ENCODE results near the gene SEMA3G. TPM values are rescaled to one million over a fixed set of nuclear protein-coding genes. Genes with fewer than 3 reads are reported as not detected.

SEMA3G gene
- polyA plus RNA-seq, 1 donor from 2014 or later, result not detected

- H3K27ac ChIP-seq (ENCODE audit: low read length), result no peak overlapping the region
- H3F3A ChIP-seq (ENCODE audit: insufficient read depth, low read length, poor library complexity, severe bottlenecking), result no peaks in the 10 kb centered on the region
- no peaks in the 10 kb centered on the region for H3K79me2 ChIP-seq (replicated peaks; ENCODE audit: insufficient read depth, low read length)
- no peak overlapping the region for H3K4me2 ChIP-seq (ENCODE audit: low read length)
- H3K36me3 ChIP-seq (ENCODE audit: insufficient read depth, low read length), result no peaks in the 10 kb centered on the region
- no peaks in the 10 kb centered on the region for H3K9me3 ChIP-seq (ENCODE audit: low read length)
- no peaks in the 10 kb centered on the region for H3K27me3 ChIP-seq (ENCODE audit: insufficient read depth, low read depth, low read length)
- H3K4me3 ChIP-seq (ENCODE audit: low read length), result no peak overlapping the region
- no peak overlapping the region for H3K9ac ChIP-seq (ENCODE audit: low read length)
- H2AFZ ChIP-seq (ENCODE audit: low read depth, low read length), result no peak overlapping the region
- TF ChIP-seq TAF1 (IDR thresholded peaks at IDR 0.05; ENCODE audit: low read depth) (no peak), REST (IDR thresholded peaks at IDR 0.05; ENCODE audit: borderline replicate concordance) (no peak), POLR2AphosphoS5 (IDR thresholded peaks at IDR 0.05) (no peak), CTCF (IDR thresholded peaks at IDR 0.05; ENCODE audit: poor library complexity, severe bottlenecking) (no peak), EP300 (conservative IDR thresholded peaks at IDR 0.05; ENCODE audit: poor library complexity, severe bottlenecking) (no peak), MXI1 (conservative IDR thresholded peaks at IDR 0.05; ENCODE audit: poor library complexity, severe bottlenecking) (no peak), RAD21 (conservative IDR thresholded peaks at IDR 0.05) (no peak), EZH2 (IDR thresholded peaks at IDR 0.05; ENCODE audit: borderline replicate concordance, insufficient read depth, low read length, poor library complexity, severe bottlenecking) (no peak), SMC3 (conservative IDR thresholded peaks at IDR 0.05; ENCODE audit: poor library complexity) (no peak)
- no peaks in the 10 kb centered on the region for H3K9me2 ChIP-seq (ENCODE audit: insufficient read depth, low read length)
- H4K20me1 ChIP-seq (ENCODE audit: insufficient read depth), result no peaks in the 10 kb centered on the region
These were observed 1.7 kb downstream of the SEMA3G start for GRCh38 chr3:52443268-52443610.

- Histone ChIP-seq H3F3A (ENCODE audit: insufficient read depth, low read length, poor library complexity, severe bottlenecking) (no peaks in the 10 kb centered on the region), H3K36me3 (ENCODE audit: insufficient read depth, low read length) (no peaks in the 10 kb centered on the region), H3K9me3 (ENCODE audit: low read length) (no peaks in the 10 kb centered on the region), H4K20me1 (ENCODE audit: insufficient read depth) (no peaks in the 10 kb centered on the region), H3K79me2 (replicated peaks; ENCODE audit: insufficient read depth, low read length) (no peaks in the 10 kb centered on the region), H3K9me2 (ENCODE audit: insufficient read depth, low read length) (no peaks in the 10 kb centered on the region), H3K4me3 (ENCODE audit: low read length) (no peak overlapping the region), H3K9ac (ENCODE audit: low read length) (no peak overlapping the region), H3K4me2 (ENCODE audit: low read length) (no peak overlapping the region), H3K27me3 (ENCODE audit: insufficient read depth, low read depth, low read length) (no peaks in the 10 kb centered on the region), H2AFZ (ENCODE audit: low read depth, low read length) (no peak overlapping the region), H3K27ac (ENCODE audit: low read length) (no peak overlapping the region)
- TF ChIP-seq RAD21 (conservative IDR thresholded peaks at IDR 0.05) (no peak), EP300 (conservative IDR thresholded peaks at IDR 0.05; ENCODE audit: poor library complexity, severe bottlenecking) (no peak), EZH2 (IDR thresholded peaks at IDR 0.05; ENCODE audit: borderline replicate concordance, insufficient read depth, low read length, poor library complexity, severe bottlenecking) (no peak)
These were observed 2.3 kb downstream of the SEMA3G start for GRCh38 chr3:52442409-52443267.

All from neural cell (in vitro differentiated cells).